Left ventricle myocardium inferior (tissue), 1 donor: ENCODE measurements around the gene ZGPAT. TPM values are rescaled to one million over a fixed set of nuclear protein-coding genes. Genes with fewer than 3 reads are reported as not detected.

Source experiments
- DNase-seq: peaks from one replicate; pipeline ENCODE4 v3.0.0-alpha.2; 2020
- H3K27ac ChIP-seq: fragments of 200-600 bp; replicated peaks from 2 replicates; pipeline ENCODE4 v1.8.0; 2021
- H3K27me3 ChIP-seq: fragments of 200-600 bp; 2 replicates; pipeline ENCODE4 v1.8.0; 2021; ENCODE audit warnings: low read depth
- H3K36me3 ChIP-seq: fragments of 200-600 bp; 2 replicates; pipeline ENCODE4 v1.8.0; 2021
- H3K4me1 ChIP-seq: fragments of 200-600 bp; 2 replicates; pipeline ENCODE4 v1.8.0; 2021
- H3K4me3 ChIP-seq: fragments of 200-600 bp; 2 replicates; pipeline ENCODE4 v1.8.0; 2021; ENCODE audit warnings: mild to moderate bottlenecking, moderate library complexity
- H3K9me3 ChIP-seq: fragments of 200-600 bp; replicated peaks from 2 replicates; pipeline ENCODE4 v1.8.0; 2021
- CTCF ChIP-seq: fragments of 200-600 bp; IDR thresholded peaks from 2 replicates; pipeline ENCODE4 v1.8.0; 2021; ENCODE audit warnings: antibody characterized with exemption, mild to moderate bottlenecking, borderline replicate concordance
- intact Hi-C: fragments of 100-400 bp; cut with micrococcal nuclease; formaldehyde crosslinking; loops from one replicate; pipeline ENCODE4 v1.11.0; 2022
- total RNA-seq: library from RNA; stranded (reverse); fragmentation: NEBNext Ultra II Directional; extraction: Animal tissue kit (Norgen Biotek cat#: 25700); gene quantifications from one replicate; pipeline ENCODE4 v1.2.1, GENCODE V29; 2021
- donor health status: DM: no; HTN: yes; CAD: no; lungs with severe emphysema.

ZGPAT gene
- total RNA-seq, 1 donor from 2014 or later = 15.8 TPM

- no peaks in the 10 kb centered on the region for H3K9me3 ChIP-seq
- H3K36me3 ChIP-seq = peaks cover 31% of the 10 kb centered on the region
- DNase-seq = no peak
- no peak for TF ChIP-seq CTCF
- H3K4me3 ChIP-seq = no peak overlapping the region
- no peaks in the 10 kb centered on the region for H3K27me3 ChIP-seq
- intact Hi-C loops = no loop called here
- peaks cover 60% of the 10 kb centered on the region for H3K4me1 ChIP-seq
- H3K27ac ChIP-seq = no peak overlapping the region
Measured at GRCh38 chr20:63701051-63701328, 6.8 kb upstream of the ZGPAT start.

- DNase-seq = no peak
- peaks cover 60% of the 10 kb centered on the region for H3K4me1 ChIP-seq
- no peak overlapping the region for H3K4me3 ChIP-seq
- TF ChIP-seq CTCF = no peak
- intact Hi-C loops = no loop called here
- H3K9me3 ChIP-seq = no peaks in the 10 kb centered on the region
- peaks cover 35% of the 10 kb centered on the region for H3K36me3 ChIP-seq
- H3K27me3 ChIP-seq = no peaks in the 10 kb centered on the region
- H3K27ac ChIP-seq = no peak overlapping the region
Measured at GRCh38 chr20:63701329-63702035, 6.4 kb upstream of the ZGPAT start.

GRCh38 chr20:63702036-63702665 is 5.7 kb upstream of the ZGPAT start:
- no peaks in the 10 kb centered on the region for H3K9me3 ChIP-seq
- H3K4me1 ChIP-seq = peaks cover 60% of the 10 kb centered on the region
- no peaks in the 10 kb centered on the region for H3K27me3 ChIP-seq
- no peak for DNase-seq
- no peak overlapping the region for H3K4me3 ChIP-seq
- intact Hi-C loops = no loop called here
- no peak for TF ChIP-seq CTCF
- peaks cover 37% of the 10 kb centered on the region for H3K36me3 ChIP-seq
- no peak overlapping the region for H3K27ac ChIP-seq

- H3K9me3 ChIP-seq = no peaks in the 10 kb centered on the region
- H3K4me3 ChIP-seq = no peak overlapping the region
- no peaks in the 10 kb centered on the region for H3K27me3 ChIP-seq
- no peak for DNase-seq
- peaks cover 37% of the 10 kb centered on the region for H3K36me3 ChIP-seq
- intact Hi-C loops = no loop called here
- peaks cover 57% of the 10 kb centered on the region for H3K4me1 ChIP-seq
- no peak overlapping the region for H3K27ac ChIP-seq
- no peak for TF ChIP-seq CTCF
Measured at GRCh38 chr20:63702751-63703470, 4.9 kb upstream of the ZGPAT start.

DNA sequence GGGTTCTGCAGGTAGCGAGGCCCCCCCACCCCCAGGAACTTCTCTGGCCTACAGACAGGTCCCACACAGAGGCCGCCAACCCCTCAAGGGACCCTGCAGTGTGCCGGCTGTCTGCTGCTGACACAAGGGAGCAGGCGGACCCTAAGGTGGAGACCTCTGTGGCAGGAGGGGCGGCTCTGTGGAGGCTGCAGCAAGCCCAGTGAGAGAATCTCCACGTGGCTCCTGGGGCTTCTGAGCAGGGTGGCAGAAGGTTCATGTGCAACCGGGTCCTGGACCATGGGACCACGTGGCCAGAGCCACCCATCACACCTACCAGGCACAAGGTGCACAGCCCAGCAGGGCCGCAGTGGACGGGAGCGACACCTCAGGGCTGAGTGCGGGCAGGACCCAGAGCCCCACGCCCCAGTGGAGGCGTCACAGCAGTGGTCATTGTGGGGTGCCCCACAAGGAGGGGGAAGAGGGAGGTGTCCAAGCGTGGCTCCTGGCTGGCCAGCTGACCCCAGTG is 4.3 kb upstream of the ZGPAT start:
- peaks cover 37% of the 10 kb centered on the region for H3K36me3 ChIP-seq
- intact Hi-C loops = no loop called here
- no peak for DNase-seq
- no peak for TF ChIP-seq CTCF
- no peak overlapping the region for H3K27ac ChIP-seq
- H3K27me3 ChIP-seq = no peaks in the 10 kb centered on the region
- no peak overlapping the region for H3K4me3 ChIP-seq
- peaks cover 55% of the 10 kb centered on the region for H3K4me1 ChIP-seq
- no peaks in the 10 kb centered on the region for H3K9me3 ChIP-seq
